CD4-positive, alpha-beta T cell treated with Interleukin-4 for 1 hour (primary cell): Measurements from ENCODE around the gene TSPAN15.

Source experiments
- DNase-seq, 2 donors: peaks; one replicate each; pipeline ENCODE4 v3.0.0-alpha.2; 2020 to 2022

The TSPAN15 gene

DNA sequence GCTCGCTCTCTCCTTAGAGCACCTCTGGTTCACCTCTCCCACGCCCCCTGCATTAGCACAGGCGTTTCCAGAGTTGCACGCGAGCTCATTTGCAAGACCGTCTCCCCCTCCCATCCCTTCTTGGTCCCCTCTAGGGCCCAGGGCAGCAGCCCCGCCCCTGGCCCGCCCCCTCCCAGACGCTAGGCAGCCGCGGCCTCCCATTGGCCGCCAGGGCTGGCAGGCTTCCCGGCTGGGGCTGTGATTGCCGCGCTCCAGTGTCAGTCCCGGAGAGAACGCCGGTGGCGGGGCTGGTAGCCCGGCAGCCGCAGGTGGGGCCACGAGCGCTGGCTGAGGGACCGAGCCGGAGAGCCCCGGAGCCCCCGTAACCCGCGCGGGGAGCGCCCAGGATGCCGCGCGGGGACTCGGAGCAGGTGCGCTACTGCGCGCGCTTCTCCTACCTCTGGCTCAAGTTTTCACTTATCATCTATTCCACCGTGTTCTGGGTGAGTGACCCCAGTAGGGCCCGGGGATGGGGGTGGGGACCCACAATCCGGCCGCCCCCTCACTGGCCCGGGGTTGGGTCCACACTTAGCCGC lies at the start of gene TSPAN15:
TSPAN15 (plus strand) TSS at position 257 of the 575 bp plus-strand sequence; CDS start at position 387, 130 bp downstream.
- DNase-seq = peak; percentile 78 to 85

DNA sequence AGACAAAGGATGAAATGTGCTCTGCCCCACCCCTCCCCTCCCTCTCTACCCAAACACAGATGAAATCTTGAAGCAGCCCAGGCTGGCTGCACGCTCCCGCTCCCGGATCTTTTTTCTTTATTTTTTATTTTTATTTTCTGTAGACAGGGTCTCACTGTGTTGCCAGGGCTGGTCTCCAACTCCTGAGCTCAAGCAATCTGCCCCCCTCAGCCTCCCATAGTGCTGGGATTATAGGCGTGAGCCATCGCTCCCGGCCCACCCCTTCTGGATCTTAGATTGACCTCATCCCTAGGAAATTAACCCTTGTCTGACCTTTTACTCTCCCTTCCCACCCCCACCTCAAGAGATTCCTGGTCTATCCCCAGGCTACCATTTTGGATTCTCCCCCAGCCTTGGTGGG lies 48.9 kb upstream of the TSPAN15 start:
- no peak for DNase-seq

DNA sequence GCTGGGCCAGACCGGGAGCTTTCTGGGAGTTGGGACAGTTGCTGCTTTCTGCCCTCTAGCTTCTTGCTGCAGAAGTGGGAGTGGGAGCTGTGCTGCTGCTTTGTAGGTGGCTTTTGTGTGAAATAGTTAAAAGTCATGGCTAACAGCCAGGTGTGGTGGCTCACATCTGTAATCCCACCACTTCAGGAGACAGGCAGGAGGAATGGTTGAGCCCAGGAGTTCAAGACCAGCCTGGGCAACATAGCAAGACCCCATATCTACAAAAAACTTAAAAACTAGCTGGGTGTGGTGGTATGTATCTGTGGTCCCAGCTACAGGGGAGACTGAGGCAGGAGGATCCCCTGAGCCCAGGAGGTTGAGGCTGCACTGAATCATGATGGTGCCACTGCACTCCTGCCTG lies 48.2 kb upstream of the TSPAN15 start:
- DNase-seq = no peak

DNA sequence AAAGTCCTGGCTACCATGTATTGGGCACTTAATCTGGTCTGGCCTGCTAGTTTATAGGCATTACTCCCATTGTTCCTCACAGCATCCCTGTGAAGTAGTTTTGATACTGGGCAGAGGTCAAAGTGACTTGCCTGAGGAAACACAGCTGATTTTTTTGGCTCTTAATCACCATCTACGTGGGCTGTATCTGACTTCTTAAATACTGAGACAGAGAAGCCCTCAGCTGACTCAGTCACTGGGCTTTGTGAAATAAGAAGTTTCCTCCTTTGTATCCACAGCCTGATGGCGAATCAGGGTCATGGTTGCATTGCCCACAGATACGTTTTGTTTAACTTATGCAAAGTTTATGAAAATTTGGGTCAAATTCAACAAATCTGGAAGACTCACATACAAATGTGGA lies 47.7 kb upstream of the TSPAN15 start:
- DNase-seq = no peak

DNA sequence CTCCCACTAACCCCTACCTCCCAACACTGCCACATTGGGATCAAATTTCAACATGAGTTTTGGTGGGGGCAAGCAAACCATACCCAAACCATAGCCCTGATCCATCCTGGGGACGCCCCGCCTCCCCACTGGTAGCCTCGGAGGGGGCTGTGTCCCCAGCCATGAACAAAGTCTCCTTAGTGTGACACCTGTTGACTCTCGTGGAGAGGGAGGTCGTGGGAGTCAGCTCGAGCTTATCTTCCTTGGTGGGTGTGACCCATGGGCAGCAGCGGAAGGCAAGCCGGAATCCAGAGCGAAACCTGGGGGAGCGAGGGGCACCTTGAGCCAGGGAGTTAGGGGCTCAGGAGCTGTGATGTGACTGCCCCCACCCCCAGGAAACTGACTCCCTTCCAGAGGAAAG lies 46.5 kb upstream of the TSPAN15 start:
- DNase-seq = no peak

DNA sequence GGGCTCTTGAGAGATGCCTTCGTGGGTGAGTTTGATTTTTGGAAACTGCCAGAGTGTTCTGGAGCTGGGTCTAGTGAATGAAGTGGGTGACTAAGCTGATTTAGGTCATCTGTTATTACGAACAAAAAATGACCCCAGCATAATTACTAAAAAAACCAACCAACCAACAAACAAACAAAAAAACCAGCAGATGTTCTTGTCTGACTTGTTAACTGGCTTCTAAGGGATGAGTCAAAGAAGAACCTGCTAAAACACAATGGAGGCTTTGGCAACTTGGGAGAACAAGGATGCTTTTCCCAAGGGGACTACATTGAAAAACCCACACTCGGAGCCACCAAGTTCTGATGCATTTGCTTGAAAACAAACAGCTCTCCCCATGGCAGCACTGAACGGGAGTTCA lies 46.0 kb upstream of the TSPAN15 start:
- no peak for DNase-seq

DNA sequence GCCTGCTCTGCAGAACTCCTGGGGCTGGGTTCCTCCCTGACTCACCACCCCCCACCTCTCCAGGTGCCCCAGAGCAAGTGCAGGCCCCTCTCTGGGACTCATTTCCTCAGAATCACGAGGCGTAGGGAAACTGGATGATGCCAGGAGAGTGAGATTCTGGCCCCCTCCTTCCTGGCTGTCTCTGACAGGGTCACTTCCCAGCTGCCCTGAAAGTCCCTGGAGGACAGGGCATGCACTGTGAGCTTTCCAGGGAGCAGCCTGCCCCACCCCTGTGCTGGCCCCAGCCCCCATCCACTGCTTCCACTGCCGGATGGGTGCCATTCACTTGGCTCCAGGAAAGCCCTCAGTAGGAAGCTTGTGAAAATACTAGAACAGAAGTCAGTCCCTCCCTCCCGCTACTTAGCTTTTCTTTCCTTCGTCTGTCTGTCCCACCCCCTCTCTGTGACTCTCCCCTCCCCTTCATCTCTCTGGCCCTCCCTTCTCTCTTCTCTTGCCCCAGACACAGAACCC lies 44.9 kb upstream of the TSPAN15 start:
- no peak for DNase-seq

DNA sequence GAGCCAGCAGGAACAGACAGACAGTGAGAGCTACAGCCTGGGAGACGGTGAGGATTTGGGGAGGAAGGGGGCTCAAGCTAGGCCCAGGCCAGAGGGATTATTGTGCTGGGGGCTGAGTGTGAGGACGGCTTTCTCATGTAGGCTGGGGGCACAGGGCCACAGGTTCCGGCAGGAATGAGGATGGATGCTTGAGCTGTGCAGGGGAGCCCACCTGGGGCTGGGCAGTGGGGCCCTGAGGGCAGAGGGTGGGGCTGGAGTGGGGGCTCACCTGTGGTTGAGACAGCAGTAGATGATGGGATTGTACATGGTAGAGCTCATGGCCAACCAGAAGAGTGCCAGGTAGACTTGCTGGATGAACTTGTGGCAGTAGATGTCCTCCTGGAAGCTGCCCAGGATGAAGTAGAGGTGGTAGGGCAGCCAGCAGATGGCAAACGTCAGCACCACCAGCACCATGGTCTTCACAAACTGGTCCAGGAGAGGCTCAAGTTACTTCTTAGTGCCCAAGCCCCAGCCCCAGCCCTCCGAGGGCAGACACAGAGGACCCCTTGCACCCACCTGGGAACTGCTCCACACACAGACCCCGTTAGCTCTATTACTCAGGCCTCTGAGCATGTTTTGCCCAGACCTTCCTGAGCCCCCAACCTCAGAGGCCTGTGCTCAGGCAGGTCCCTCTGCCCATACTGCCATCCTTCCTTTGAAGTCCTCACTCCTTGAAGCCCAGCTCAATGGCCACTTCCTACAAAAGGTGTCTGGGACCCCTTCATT lies 44.3 kb upstream of the TSPAN15 start:
- no peak for DNase-seq

DNA sequence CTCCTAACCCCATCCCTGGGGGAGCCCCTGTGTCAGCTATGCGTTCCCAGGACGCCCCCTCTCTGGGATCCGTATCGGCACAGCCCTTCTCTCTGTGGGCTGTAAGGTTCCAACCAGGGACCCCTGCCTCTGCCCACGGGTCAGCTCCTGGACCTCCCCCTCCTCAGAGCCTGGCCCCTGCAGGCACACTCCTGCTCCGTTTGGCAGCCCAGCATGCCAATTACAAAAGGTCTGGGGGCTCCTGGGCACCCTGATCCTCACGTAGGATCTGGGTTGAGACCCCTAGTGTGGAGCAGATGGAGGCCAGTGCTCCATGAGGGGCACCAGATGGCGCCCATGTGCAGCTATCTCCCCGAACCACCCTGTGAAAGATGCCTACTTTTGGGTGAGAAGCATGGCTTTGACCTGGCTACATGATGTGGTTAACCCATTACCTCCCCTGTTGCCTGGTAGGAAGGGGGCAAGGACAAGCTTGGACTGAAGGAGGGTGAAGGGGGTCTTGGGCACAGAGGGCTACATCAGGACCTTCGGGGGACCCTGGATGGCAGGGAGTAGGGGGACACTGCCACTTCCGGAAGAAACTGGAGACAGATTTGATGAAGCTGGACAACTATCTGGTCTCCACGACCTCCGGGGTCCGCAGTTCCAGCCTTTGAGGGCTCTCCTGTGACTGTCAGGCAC lies 43.5 kb upstream of the TSPAN15 start:
- peak; percentile 37 to 40 for DNase-seq

DNA sequence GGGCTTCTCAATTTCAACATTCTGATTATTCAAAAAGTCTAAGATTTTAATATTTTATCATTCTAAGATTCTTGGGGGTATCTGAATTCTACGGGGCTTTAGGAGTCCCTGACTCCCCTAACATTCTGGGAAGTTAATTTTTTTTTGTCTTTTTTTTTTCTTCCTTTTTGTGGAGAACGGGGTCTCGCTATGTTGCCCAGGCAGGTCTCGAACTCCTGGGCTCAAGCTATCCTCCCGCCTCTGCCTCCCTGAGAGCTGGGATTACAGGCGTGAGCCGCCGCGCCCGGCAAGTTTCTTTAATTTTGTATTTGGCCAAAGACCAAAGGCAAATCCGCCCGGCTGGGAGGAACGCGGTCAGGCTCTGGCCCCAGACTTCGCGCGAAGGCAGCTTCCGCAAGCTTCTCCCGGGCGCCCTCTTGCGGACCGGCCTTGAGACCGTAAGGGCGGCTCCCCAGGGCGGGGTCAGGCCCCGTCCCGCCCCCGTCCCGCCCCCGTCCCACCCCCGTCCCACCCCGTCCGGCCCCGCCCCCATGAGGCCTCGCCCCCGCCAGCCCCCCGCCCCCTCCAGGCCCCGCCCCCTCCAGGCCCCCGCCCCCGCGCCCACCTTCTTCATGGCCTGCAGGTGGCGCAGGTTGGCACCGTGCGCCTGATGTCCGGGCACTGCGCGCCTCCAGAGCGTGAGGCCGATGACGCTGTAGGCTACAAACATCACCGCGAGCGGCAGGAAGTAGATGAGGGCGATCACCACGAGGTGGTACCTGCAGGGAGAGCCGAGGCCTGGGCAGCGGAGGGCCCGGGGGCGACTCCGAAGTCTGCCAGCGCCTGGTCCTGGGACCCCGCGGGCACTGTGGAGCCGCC lies 42.7 kb upstream of the TSPAN15 start:
- DNase-seq = peak; percentile 92

DNA sequence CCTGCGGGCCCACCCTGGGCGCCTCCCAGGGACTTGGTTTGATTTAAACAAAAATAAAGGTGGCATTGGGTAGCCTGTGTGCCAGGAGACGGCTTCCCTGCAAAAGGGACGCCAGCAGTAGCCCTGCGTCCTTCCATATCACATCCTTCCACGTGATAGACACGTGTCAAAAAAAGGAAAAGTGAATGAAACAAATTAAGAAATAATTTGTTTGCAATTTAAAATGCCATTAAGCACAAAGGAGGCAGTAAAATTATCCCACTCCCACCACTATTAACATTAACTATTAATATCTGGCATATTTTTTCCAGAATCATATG lies 42.1 kb upstream of the TSPAN15 start:
- DNase-seq = no peak

DNA sequence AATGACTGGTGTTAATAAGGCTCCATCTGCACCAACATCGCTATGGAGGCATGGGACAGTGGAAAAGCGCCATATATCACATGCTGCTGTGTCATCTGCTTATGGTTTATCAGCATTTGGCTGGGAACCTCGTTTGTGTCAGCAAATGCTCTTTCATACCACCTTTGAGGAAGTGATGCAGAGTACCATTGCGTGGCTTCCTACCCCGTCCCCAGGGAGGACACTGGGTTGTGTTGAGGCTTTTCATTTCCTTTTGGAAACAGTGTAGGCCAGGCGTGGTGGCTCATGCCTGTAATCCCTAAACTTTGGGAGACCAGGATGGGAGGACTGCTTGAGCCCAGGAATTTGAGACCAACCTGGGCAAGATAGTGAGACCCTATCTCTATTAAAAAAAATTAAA lies 41.3 kb upstream of the TSPAN15 start:
- peak in 1 of 2 donors; percentile 61 for DNase-seq

DNA sequence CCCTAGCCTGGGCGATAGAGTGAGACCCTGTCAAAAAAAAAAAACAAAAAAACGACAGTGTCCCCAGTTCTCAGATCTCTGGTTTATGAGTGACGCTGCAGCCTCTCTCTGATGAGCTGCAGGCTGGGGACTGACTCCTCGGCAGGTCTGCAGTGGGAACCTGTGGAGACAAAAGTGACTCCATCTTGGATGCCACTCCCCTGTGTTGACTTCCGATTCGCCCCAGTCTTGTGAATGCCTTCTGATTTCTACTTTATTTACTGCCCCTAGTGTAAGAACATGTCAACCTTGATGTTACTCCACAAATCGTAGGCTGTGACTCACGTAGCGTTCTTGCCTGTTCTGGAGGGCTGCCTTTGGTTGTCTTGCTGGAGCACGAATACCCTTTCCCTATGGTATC lies 40.8 kb upstream of the TSPAN15 start:
- no peak for DNase-seq

DNA sequence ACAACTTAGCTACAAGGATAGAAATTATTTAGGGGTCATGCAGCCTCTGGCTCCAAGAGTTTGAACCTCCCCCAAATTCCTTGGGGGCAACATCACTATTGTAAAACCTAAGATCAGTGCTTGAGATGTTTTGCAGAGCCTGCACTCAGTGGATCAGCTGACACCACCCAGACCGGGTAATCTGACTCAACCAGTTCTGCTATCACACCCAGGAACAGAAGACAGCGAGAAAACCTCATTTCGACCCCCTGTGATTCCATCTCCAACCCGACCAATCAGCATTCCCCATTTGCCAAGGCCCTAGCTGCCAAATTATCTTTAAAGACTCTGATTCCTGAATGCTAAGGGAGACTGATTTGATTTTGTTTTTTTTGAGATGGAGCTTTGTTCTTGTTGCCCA lies 39.8 kb upstream of the TSPAN15 start:
- no peak for DNase-seq

DNA sequence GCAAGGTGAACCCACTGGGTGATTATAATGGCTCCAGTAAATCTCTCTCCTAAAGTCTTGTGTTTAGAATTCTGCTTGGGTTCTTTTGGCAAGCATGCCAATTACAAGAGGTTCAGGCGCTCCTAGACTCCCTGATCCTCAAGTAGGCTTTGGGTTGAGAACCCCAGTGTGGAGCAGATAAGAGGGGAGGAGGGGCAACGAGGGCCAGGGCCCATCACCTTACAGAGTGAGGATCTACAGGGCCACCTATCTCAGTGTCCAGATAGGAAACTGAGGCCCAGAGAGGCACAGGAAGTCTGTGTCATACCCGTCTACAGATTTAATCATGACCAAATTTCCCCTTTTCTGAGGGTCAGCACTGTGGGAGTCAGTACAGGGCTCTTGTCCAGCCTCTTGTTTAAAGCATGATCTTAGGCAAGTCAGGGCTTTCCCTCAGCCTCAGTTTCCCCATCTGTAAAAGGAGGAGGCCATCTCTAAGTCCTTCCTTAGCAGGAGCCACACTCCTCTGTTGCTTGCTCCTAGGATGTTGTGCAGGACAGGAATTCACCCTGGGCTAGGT lies 39.0 kb upstream of the TSPAN15 start:
- DNase-seq = no peak

DNA sequence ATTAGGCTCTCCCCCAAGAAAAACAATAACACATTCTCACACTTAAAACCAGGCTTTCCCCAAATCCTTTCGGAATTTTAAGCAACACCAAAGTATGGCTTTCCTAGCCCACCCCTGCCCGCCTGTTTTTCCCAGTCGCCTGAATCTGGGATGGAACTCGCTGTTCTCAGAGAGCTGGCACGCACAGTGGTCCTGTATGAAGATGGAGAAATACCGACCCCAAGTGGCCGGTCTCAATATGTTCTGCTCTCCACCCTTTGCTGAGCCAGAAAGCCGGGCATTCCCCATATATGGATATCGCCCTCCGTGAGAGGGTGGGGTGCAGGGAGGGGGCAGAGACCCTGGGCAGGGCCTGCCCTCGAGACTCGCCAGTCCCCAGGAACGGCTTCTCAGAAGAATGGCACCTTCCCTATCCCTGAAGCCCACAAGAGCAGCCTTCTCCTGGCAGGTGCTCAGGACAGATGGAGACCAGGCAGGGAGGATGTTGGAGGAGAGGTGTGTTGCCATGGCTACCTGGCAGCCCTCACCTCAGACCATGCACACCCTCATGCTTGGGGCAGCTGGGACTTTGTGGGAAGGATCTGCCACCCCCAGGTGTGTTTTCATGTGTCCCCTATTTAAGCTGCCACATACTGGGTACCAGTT lies 37.9 kb upstream of the TSPAN15 start:
- peak; percentile 33 to 46 for DNase-seq

DNA sequence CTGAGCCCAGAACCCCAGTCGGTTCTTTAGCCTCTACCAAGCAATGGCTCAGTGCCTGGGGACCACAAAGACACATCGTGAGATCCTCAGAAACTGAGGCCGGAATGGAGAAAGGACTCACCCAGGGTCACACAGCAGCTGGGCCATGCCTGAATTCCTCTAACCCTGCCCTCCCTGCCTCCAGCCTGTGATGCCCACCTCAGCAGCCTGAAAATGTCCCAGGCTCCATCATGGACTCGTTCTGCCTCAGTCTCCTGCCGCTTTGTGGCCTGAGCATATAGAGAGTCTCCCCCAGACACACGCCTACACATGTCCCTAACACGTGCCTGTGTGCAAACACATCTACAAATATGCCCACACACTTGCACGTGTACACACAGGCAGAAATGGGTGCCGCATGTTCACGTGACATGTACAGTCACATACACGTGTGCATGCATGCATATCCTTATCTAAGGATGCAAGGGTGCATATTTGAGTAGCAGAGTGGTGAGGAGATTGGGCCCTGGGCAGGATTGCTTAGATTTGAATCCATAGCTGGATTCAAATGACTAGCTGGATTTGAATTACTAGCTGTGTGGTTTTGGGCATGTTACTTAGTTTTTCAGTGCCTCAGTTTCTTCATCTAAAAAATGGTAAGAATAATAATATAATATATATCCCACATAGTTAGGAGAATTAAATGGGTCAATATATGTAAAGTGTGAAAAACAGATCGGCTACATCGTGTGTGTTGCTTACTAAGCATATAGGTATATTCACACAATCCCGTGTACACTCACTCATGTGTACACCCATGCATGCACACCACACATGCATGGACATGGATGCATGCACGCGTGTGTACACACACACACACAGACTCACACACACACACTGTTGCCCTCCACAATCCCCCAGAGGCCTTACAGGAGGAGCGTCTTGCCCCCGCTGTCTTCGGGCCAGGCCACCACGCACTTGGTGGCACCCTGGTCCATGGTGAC lies 36.9 kb upstream of the TSPAN15 start:
- DNase-seq = no peak

DNA sequence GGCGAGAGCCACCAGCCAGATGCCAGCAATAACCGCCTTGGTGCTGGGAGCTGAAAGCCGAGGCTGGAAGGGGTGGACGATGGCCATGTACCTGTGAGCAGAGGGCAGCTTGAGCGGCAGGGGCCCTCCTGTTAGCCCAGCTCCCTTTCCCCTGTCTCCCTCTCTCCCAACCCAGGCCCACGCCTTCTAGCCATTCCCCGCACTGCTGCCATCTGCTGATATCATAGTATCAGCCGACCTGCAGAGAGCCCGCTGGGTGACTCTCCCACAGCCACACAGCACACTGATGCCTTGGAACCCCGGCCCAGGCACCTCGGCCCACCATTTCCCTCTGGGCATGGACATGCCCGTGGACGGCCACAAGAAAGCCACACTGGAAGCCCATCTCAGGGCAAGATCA lies 36.2 kb upstream of the TSPAN15 start:
- no peak for DNase-seq

DNA sequence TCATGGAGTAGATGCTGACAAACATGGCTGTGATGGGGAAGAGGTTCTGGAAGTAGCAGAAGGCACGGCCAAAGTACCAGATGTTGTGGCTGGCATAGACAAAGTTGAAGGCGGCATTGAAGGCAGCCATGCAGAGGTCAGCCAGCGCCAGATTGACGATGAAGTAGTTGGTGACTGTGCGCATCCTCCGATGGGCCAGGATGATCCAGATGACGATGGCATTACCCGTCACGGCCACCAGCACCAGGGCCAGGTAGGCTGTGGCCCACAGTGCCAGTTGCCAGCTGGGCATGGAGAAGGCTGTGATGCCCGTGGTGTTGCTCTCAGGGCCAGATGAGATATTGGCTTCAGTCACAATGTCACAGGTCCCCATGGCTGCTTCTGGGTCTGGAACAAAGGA lies 35.3 kb upstream of the TSPAN15 start:
- DNase-seq = no peak

DNA sequence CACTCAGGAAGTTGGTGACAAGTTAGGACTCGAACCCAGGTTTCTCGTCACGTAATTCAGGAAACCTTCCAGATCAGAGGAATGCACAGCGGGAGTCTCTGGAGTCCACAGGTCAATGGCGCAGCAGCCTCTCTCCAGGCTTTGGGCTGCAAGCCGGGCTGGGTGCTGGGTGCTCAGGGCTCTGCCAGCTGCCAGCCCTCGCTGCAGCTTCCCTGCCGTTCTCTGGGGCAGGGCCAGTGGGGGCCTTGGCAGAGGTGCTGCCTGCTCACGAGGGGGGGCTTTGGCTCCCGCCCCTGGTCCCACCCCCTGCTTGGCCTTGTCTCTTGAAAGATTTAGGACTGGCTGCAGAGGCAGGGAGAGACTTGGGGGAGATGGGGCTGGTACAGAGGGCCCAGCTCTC lies 34.6 kb upstream of the TSPAN15 start, which contains the start of gene TACR2:
TACR2 (minus strand) TSS at position 224 of the 400 bp plus-strand sequence. CDS start 595 bp downstream, outside the sequence.
- DNase-seq = no peak

DNA sequence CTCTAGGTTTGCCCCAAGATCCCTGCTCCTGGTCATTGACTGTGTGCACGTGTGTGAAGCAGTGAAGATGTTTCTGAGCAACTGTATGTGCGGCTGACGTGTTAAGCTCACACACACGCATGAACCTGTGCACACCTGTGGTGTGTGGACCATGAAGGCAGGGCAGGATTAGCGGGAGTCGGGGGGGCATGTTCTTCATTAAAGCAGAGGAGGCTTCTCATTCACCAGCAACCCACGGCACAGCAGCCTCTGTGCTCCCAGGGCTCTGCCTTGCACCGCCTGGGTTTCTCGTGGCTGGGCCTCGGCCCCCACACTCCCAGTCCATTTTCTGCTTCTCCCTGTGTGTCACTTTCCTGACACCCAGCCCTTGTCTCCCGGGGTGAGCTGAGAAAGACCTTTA lies 33.7 kb upstream of the TSPAN15 start:
- no peak for DNase-seq
